RWPE2 (cell line): ENCODE data around the gene NCDN.
"Not testable (repeated sequence)": the region's sequence is repeated elsewhere in the genome, so short reads cannot be mapped to it uniquely, and the experiment has no call there.

Experiments
- ATAC-seq: fragments of 200-7000 bp; cut with Tn5 transposase; 3 replicates; pipeline ENCODE4 v1.9.1; 2021; ENCODE audit warnings: low read depth
- DNase-seq: peaks from one replicate; pipeline ENCODE4 v3.0.0-alpha.2; 2020; ENCODE audit warnings: low spot score
- H3K27ac ChIP-seq: fragments of 450-650 bp; 2 replicates; pipeline ENCODE4 v1.5.1; 2017; ENCODE audit warnings: mild to moderate bottlenecking; ENCODE audit not compliant: poor library complexity, severe bottlenecking
- H3K27me3 ChIP-seq: fragments of 250-450 bp; sonication (Bioruptor Pico); 2 replicates; pipeline ENCODE4 v1.5.1; 2021; ENCODE audit warnings: mild to moderate bottlenecking, moderate library complexity; ENCODE audit not compliant: insufficient read depth, poor library complexity, severe bottlenecking
- H3K36me3 ChIP-seq: fragments of 250-450 bp; sonication (Bioruptor Pico); 2 replicates; pipeline ENCODE4 v1.5.1; 2020; ENCODE audit warnings: low read depth, mild to moderate bottlenecking, moderate library complexity
- H3K4me1 ChIP-seq: fragments of 250-450 bp; sonication (Bioruptor Pico); 2 replicates; pipeline ENCODE4 v1.5.1; 2021; ENCODE audit warnings: mild to moderate bottlenecking, moderate library complexity; ENCODE audit not compliant: insufficient read depth, poor library complexity, severe bottlenecking
- H3K4me3 ChIP-seq: fragments of 250-450 bp; sonication (Bioruptor Pico); 2 replicates; pipeline ENCODE4 v1.5.1; 2021; ENCODE audit warnings: mild to moderate bottlenecking, moderate library complexity; ENCODE audit not compliant: severe bottlenecking
- H3K9me3 ChIP-seq: fragments of 250-450 bp; sonication (Bioruptor Pico); 2 replicates; pipeline ENCODE4 v1.5.1; 2021; ENCODE audit warnings: mild to moderate bottlenecking, moderate library complexity; ENCODE audit not compliant: severe bottlenecking
- TF ChIP-seq, protein P1 (sequence below): fragments of 450-650 bp; IDR thresholded peaks from one replicate; pipeline ENCODE4 v1.5.1; 2017; ENCODE audit warnings: mild to moderate bottlenecking, moderate library complexity; ENCODE audit not compliant: poor library complexity, severe bottlenecking

Gene NCDN

DNA sequence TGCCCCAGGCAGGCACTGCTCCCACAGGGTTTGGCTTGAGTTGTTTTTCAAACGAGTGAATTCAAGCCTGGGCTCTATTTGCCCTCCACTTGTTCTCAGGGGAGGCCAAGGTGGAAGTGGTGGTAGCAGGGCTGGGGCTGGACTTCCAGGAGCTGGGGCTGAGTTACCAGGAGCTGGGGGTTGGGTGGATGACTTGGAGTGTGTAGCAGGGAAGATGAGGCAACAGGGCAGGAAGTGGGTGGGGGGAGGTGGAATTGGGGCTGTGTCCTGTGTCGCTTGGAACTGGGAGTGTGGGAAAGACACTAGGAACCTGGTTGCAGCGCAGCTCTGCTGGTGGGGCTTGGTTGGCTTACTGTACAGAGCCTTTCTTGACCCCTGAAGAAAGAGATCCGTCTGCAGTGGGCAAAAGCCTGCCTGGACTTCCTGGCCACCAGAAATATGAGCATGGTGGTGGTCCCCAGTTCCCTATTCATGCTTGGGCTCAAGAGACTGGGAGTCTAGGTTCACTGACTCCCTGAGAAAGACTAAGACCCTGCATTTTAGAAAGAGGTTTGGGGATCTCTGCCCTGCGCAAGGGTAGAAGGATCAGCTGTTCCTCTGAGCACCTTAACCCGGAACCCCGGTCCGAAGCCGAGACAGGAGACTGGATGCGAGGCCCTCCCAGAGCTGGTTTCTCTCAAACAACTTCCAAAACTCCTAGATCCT is 18.6 kb downstream of the NCDN start:
- Histone ChIP-seq H3K27me3 (no peaks in the 10 kb centered on the region), H3K27ac (no peak overlapping the region), H3K9me3 (no peaks in the 10 kb centered on the region), H3K36me3 (no peaks in the 10 kb centered on the region), H3K4me3 (no peak overlapping the region), H3K4me1 (no peaks in the 10 kb centered on the region)
- DNase-seq (no peak), ATAC-seq (no peak)
- TF ChIP-seq, protein P1, sequence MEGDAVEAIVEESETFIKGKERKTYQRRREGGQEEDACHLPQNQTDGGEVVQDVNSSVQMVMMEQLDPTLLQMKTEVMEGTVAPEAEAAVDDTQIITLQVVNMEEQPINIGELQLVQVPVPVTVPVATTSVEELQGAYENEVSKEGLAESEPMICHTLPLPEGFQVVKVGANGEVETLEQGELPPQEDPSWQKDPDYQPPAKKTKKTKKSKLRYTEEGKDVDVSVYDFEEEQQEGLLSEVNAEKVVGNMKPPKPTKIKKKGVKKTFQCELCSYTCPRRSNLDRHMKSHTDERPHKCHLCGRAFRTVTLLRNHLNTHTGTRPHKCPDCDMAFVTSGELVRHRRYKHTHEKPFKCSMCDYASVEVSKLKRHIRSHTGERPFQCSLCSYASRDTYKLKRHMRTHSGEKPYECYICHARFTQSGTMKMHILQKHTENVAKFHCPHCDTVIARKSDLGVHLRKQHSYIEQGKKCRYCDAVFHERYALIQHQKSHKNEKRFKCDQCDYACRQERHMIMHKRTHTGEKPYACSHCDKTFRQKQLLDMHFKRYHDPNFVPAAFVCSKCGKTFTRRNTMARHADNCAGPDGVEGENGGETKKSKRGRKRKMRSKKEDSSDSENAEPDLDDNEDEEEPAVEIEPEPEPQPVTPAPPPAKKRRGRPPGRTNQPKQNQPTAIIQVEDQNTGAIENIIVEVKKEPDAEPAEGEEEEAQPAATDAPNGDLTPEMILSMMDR = no peak

DNA sequence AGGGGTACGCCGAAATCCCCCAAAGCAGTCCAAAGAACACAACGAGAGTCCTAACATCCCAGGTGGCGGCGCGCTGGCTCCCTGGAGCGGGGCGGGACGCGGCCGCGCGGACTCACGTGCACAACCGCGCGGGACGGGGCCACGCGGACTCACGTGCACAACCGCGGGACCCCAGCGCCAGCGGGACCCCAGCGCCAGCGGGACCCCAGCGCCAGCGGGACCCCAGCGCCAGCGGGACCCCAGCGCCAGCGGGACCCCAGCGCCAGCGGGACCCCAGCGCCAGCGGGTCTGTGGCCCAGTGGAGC is 19.1 kb downstream of the NCDN start:
- H3K36me3 ChIP-seq, H3K4me1 ChIP-seq, H3K27ac ChIP-seq, H3K9me3 ChIP-seq, ATAC-seq, DNase-seq, H3K27me3 ChIP-seq, H3K4me3 ChIP-seq: not testable (repeated sequence)

DNA sequence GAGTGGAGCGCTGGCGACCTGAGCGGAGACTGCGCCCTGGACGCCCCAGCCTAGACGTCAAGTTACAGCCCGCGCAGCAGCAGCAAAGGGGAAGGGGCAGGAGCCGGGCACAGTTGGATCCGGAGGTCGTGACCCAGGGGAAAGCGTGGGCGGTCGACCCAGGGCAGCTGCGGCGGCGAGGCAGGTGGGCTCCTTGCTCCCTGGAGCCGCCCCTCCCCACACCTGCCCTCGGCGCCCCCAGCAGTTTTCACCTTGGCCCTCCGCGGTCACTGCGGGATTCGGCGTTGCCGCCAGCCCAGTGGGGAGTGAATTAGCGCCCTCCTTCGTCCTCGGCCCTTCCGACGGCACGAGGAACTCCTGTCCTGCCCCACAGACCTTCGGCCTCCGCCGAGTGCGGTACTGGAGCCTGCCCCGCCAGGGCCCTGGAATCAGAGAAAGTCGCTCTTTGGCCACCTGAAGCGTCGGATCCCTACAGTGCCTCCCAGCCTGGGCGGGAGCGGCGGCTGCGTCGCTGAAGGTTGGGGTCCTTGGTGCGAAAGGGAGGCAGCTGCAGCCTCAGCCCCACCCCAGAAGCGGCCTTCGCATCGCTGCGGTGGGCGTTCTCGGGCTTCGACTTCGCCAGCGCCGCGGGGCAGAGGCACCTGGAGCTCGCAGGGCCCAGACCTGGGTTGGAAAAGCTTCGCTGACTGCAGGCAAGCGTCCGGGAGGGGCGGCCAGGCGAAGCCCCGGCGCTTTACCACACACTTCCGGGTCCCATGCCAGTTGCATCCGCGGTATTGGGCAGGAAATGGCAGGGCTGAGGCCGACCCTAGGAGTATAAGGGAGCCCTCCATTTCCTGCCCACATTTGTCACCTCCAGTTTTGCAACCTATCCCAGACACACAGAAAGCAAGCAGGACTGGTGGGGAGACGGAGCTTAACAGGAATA is 19.7 kb downstream of the NCDN start:
- Histone ChIP-seq H3K4me1 (no peaks in the 10 kb centered on the region), H3K9me3 (no peaks in the 10 kb centered on the region), H3K27ac (no peak overlapping the region), H3K4me3 (no peak overlapping the region), H3K27me3 (no peaks in the 10 kb centered on the region), H3K36me3 (no peaks in the 10 kb centered on the region)
- ATAC-seq = no peak
- TF ChIP-seq, protein P1 = no peak
- DNase-seq = no peak

DNA sequence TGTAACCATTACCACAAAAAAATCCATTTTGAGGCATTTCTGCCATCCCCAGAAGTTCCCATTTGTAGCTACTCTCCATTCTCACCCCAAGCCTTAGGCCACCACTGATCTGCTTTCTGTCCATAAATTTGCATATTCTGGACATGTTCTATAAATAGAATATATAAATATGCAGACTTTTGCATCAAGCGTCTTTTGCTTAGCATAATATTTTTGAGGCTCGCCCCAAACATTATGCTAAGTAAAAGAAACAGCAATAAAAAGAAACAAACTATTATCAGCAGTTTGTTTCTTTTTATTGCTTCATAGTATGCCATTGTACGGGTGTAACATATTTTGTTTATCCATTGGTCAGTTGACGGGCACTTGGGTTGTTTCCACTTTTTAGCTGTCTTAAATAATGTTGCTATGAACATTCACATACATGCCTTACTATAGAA is 23.4 kb downstream of the NCDN start:
- Histone ChIP-seq H3K4me1 (no peaks in the 10 kb centered on the region), H3K27me3 (no peaks in the 10 kb centered on the region), H3K9me3 (no peaks in the 10 kb centered on the region), H3K36me3 (no peaks in the 10 kb centered on the region), H3K27ac (no peak overlapping the region), H3K4me3 (no peak overlapping the region)
- DNase-seq (no peak), ATAC-seq (no peak)
- TF ChIP-seq, protein P1 = no peak

DNA sequence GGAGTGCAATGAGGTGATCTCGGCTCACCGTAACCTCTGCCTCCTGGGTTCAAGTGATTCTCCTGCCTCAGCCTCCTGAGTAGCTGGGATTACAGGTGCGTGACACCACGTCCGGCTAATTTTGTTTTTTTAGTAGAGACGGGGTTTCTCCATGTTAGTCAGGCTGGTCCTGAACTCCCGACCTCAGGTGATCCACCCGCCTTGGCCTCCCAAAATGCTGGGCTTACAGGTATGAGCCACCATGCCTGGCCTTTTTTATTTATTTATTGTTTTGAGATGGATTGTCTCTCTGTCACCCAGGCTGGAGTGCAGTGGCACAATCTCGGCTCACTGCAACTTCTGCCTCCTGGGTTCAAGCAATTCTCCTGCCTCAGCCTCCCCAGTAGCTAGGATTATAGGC is 24.0 kb downstream of the NCDN start:
- H3K27ac ChIP-seq, H3K4me3 ChIP-seq, DNase-seq, H3K9me3 ChIP-seq, ATAC-seq, H3K4me1 ChIP-seq, H3K36me3 ChIP-seq, H3K27me3 ChIP-seq: not testable (repeated sequence)
